Epithelial cell of proximal tubule (primary cell): ENCODE measurements around the gene RGL2. TPM values are rescaled to one million over a fixed set of nuclear protein-coding genes. Genes with fewer than 3 reads are reported as not detected.
A peak's percentile ranks its signal among the peaks of the same experiment; 100 is the strongest.

Source experiments
- DNase-seq: peaks from one replicate; pipeline ENCODE4 v3.0.0-alpha.2; 2011; ENCODE audit warnings: low read depth
- H3K4me3 ChIP-seq: 2 replicates; pipeline ENCODE4 v1.5.1; 2011; ENCODE audit warnings: low read depth, mild to moderate bottlenecking, low read length
- total RNA-seq: library from RNA; depleted of rRNA; stranded (reverse); fragments of >200 nt; gene quantifications from 2 replicates; pipeline ENCODE4 v1.2.3, GENCODE V29; 2015
- TF ChIP-seq, protein P1 (sequence below): conservative IDR thresholded peaks from 2 replicates; pipeline ENCODE4 v1.5.1; 2012; ENCODE audit warnings: low read depth, mild to moderate bottlenecking, low read length

Gene RGL2
- total RNA-seq, 1 donor from 2014 or later = 46.8 TPM

DNA sequence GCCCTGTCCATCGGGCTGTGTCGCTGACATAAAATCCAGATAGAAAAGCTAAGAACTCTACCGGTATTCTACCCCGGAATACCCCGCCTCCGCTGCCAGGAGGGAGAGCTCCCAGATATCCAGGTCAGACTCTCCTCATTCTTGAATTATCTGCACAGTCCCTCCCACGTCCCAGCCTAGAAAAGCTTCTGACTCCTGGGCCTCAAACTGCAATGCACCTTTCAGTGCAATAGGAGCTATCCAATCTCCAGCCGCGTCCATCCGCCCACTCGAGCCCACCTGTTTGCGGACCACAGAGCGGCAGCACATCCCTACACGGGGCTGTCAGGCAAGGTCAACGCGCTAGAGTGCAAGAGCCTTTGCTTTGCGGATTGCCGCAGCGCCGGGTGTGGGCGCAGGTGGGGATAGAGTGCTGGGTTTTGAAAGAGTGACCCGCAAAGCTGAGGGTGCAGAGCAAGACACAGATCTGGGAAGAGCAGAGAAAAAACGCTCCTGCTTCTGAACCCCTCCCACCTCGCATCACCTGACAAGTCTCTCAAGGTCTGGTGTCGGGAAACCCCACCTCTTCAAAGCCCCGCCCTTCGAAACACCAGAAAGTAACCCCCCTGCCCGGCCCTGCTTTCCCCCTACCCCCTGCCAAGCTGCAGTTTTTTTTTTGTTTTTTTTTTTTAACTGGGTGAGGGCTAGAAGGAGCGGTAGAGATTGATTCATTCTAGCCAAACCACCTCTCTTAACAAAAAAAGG is 13.8 kb upstream of the RGL2 start:
- peak overlapping the region; percentile 74 for H3K4me3 ChIP-seq
- no peak for DNase-seq
- TF ChIP-seq, protein P1, sequence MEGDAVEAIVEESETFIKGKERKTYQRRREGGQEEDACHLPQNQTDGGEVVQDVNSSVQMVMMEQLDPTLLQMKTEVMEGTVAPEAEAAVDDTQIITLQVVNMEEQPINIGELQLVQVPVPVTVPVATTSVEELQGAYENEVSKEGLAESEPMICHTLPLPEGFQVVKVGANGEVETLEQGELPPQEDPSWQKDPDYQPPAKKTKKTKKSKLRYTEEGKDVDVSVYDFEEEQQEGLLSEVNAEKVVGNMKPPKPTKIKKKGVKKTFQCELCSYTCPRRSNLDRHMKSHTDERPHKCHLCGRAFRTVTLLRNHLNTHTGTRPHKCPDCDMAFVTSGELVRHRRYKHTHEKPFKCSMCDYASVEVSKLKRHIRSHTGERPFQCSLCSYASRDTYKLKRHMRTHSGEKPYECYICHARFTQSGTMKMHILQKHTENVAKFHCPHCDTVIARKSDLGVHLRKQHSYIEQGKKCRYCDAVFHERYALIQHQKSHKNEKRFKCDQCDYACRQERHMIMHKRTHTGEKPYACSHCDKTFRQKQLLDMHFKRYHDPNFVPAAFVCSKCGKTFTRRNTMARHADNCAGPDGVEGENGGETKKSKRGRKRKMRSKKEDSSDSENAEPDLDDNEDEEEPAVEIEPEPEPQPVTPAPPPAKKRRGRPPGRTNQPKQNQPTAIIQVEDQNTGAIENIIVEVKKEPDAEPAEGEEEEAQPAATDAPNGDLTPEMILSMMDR = no peak

DNA sequence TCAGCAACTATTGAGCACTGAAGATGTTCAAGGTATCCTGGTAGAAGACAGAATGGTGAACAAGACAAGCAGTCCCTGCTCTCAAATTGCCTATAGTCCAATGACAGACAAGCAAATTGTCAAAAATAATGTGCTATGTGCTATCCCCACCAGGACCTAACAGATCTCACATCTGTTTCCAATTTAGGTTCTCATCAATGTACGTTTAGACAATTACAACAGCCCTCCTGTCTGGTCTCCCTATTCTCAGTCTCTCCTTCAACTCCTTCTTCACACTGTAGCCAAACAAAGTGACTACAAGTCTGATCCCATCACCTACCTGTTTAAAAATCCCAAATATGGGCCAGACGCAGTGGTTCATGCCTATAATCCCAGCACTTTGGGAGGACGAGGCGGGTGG is 7.6 kb upstream of the RGL2 start:
- DNase-seq = no peak
- TF ChIP-seq, protein P1 = no peak
- no peak overlapping the region for H3K4me3 ChIP-seq

DNA sequence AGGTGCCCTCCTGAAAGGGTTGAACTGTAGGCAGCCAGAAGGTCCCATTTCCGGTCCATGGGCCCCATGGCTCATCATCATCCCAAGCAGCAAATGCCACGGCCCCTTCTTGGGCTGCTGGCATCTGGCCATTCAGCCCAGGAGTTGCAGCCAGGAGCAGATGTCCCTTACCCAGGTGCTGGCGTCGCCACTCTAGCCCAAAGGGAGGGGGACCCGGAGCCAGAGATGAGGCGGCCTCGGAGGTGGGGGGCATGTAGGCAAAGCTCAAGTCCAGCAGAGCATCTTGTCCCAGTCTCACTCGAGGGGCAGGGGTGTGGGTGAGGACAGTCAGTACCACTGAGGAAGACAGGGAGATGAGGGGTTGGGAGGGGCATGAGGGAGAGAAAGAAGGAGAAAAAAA is 6.3 kb upstream of the RGL2 start:
- no peak overlapping the region for H3K4me3 ChIP-seq
- TF ChIP-seq, protein P1 = no peak
- no peak for DNase-seq

DNA sequence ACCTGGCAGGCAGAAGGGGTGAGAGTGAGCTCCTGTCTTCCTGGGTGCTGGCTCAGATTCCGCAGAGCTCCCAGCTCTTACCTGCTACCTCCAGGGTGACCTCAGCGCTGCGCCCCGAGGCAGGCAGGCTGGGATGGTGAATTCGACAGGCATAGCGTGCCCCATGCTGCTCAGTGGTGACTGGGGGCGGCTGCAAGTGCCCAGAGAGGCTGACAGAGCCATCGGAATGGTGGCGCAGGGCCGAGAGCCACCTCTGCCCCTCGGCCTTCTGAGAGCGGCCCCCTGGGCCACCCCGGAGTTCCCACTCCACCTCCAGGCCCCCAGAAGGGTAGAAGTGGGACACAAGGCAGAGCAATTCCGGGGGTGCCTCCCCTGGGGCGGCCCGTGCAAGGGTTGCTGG is 5.5 kb upstream of the RGL2 start:
- H3K4me3 ChIP-seq = no peak overlapping the region
- no peak for DNase-seq
- TF ChIP-seq, protein P1 = no peak

DNA sequence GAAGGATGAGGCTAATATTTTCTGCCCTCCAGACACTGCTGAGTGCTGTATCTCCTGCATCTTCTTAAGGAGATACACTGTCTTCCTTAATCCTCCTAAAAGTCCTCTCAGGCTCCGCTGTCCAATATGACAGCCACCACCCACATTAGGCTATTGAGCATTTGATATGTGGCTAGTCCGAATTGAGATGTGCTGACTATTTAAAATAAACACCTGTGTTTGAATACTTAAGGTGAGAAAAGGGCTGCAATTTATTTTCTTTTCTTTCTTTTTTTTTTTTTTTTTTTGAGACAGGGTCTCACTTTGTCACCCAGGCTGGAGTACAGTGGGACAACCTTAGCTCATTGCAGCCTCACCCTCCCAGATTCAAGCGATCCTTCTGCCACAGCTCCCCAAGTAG is 3.1 kb upstream of the RGL2 start:
- TF ChIP-seq, protein P1 = no peak
- no peak overlapping the region for H3K4me3 ChIP-seq
- no peak for DNase-seq

DNA sequence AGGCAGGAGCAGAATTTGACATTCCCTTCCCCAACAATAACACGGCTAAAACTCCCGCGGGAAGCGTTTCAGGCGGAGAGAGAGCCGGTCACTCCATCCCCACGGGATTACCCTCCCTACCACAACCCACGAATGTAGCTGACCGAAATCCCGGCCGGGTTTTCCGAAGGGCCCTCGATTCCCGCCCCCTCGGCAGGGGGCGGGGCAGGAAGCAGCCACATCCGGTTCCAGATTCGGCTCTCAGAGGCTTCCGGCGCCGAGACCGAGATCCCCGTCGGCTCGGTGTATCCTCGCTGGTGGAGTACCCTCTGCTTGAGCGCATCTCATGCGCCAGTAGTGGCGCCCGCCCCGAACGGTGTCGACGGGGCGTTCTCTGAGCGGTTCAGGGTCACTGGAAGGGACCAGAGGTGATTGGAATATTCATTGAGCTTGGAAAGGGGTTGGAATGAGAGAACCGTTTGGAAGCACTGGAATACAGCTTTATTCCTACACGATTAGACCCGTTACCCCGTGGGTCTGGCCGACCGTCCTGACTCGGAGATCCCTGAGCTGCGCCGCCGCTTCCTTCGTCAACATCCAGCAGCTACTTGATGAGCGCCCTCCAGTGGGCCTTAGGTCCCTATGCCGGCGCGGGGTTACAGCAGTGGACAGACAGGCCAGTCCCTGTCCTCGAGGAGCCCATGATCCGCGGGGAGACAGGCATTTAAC is 649 bp upstream of the RGL2 start:
- TF ChIP-seq, protein P1 = peak; percentile 80
- peak overlapping the region; percentile 78 for H3K4me3 ChIP-seq
- no peak for DNase-seq
